Measurements from ENCODE around the gene FAM78B.

FAM78B gene

DNA sequence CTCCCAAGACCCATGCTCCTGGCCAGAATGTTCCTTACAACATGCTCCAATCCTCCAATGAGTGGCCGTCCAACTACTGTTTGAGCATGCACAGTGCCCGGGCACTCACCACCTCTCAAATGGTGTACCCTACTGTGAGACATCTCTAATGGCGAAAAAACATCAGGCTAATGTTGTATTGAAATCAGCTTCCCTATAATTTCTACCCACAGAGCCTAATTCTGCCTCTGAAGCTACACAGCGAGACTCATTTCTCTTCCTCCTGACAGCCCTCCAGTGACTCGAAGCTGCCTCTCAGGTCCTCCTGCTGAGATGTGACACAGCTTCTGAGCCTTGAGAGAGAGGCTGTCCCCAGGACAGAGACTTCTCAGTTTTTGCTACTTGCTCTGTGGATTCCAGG is 130.7 kb downstream of the FAM78B start:
- H3K27ac ChIP-seq = no peak overlapping the region
- TF ChIP-seq ZFX (IDR thresholded peaks at IDR 0.05; ENCODE audit: borderline replicate concordance) = no peak
- no peak for TF ChIP-seq CTCF (IDR thresholded peaks at IDR 0.05)

DNA sequence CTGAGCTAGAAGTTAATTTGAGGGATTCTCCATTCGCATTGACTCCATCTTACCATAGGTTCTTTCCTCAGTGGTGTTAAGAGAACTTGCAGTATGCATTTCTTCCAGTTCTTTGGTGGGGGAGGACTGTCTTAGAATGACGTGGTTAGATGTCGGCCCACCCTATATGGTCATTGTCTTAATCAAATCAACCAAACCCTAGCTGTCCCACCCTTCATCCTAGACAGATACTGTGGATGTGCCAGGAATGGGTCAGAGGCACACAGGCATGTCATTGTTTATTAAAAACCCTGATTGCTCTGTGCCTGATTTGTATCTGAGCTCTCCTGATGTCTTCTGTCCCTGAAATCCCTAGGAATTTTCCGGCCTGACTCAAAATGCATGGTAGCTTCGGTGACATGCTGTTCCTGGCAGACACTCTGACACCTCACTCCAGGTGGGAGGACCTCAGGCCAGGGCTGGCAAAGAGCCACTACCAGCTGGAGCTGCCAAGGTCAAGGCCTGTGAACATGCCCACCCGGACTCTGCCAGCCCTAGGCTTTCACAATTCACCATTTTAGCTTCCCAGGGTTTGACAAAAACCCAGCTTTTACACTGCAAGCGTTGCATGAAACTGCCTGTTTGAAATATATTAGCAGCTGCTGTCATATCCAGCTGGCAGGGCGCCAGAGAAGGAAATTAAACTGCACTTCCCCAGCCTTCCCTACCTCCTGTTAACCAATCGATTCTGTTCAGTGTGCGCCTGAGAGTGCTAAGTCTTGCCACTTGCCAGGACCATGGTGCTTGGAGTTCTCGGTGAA is 134.0 kb downstream of the FAM78B start:
- H3K27ac ChIP-seq = no peak overlapping the region
- TF ChIP-seq CTCF (IDR thresholded peaks at IDR 0.05) = no peak
- no peak for TF ChIP-seq ZFX (IDR thresholded peaks at IDR 0.05; ENCODE audit: borderline replicate concordance)

DNA sequence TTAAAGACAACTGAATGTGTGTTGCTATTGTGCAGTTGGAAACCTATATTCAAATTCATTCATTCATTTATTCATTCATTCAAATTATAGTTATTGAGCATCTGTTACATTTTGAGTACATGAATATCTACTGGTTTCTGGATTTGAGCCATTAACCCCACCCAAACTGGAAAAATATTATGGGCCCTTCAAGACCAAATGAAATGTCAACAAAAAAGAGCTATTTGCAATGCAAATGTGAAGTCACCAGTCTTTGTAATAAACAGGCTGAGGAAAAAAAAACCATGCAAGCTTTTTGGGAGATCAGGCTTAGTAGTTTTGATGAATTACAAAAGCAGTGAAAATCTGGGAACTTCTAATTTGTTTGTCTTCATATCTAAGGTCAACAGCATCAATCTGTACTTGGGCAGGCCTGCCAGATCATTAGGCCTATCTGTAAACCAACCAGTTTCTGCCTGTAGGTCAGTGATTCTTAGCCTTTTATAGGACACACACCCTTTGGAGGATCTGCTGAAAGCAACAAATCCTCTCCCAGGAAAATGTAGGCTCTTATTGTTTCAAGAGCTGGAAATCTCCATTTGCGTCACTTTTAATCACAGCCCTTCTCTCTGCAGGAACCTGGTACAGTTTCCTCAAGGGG is 134.7 kb downstream of the FAM78B start:
- TF ChIP-seq ZFX (IDR thresholded peaks at IDR 0.05; ENCODE audit: borderline replicate concordance) = no peak
- no peak for TF ChIP-seq CTCF (IDR thresholded peaks at IDR 0.05)
- no peak overlapping the region for H3K27ac ChIP-seq

DNA sequence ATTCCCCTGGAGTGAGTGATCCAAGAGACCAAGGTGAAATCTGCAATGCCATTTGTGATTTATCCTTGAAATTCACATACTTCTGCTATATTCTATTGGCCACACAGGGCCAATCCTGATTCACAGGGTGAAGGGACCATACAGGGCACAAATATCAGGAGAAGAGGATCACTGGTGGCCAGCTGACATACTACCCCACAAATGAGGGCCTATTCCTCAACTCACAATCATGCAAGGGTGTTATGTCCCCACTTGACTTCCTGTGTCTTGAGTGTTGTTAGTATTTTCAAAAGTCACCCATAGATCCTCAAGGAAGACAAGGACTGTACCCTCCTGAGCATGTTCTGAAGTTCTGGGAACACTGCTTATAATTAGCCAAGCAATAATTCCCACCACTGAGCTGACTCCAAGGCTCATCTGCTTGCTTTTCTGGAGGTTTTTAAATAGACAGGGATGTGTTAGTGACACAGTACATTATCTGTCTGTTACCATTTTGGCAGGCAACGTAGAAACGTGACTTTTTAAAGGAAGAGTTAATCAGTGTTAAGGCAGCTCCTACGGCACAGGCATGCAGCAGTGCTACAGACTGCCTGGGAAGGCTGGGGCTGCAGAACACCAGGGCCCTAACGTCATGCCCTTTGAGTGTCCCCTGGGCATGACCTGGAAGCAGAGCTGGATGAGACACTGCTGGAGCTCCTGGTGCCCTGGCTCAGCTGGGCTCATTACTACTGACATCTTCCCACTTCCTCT is 137.4 kb downstream of the FAM78B start:
- TF ChIP-seq CTCF (IDR thresholded peaks at IDR 0.05) = no peak
- no peak for TF ChIP-seq ZFX (IDR thresholded peaks at IDR 0.05; ENCODE audit: borderline replicate concordance)
- no peak overlapping the region for H3K27ac ChIP-seq

DNA sequence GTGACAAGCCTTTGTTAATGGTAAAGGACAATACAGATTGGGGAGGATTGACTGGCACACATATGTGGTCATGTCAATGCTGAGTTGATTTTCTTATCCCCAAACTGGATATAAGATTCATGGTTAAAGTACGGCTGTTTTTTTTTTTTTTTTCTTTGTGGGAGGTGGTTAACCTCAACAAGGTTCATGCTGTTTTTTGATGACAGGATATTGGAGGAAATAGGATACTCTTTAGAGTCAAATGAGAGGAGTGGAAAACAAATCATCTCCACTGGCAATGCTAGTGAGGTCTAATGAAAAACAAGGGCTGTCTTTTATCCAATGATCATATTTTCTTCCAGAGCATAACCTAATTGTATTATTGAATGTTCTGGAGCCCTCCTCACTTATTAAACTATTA is 140.2 kb downstream of the FAM78B start:
- no peak overlapping the region for H3K27ac ChIP-seq
- TF ChIP-seq CTCF (IDR thresholded peaks at IDR 0.05) = no peak

DNA sequence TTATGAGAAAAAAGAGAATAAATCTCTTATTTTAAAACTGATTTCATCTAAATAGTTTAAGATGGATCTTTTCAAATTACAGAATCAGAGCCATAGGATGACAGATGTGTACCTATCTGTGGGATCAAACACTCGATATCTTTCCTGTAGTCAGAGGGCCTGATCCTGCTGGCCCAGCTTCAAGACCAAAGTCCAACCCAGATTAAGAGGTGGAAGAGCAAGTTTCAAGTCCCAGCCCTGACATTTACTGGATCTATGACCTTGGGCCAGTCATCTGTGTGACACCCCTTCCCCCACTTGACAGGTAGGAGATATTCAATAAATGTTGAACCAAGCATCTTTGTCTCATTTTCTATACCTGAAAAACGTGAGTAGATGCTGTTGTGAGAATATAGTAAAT is 140.7 kb downstream of the FAM78B start:
- H3K27ac ChIP-seq = no peak overlapping the region
- TF ChIP-seq CTCF (IDR thresholded peaks at IDR 0.05) (no peak), ZFX (IDR thresholded peaks at IDR 0.05; ENCODE audit: borderline replicate concordance) (no peak)

GRCh38 chr1:166020210-166020609 is 146.6 kb downstream of the FAM78B start:
- H3K27ac ChIP-seq = no peak overlapping the region
- TF ChIP-seq CTCF (IDR thresholded peaks at IDR 0.05) = no peak
- no peak for TF ChIP-seq ZFX (IDR thresholded peaks at IDR 0.05; ENCODE audit: borderline replicate concordance)

Data from 22Rv1 (cell line).